ENCODE measurements around the gene LGI4. TPM values are rescaled to one million over a fixed set of nuclear protein-coding genes. Genes with fewer than 3 reads are reported as not detected.

Gene LGI4
- total RNA-seq, 1 donor from 2014 or later, result 1.4 TPM

- DNase-seq (ENCODE audit: low read depth), result peak; percentile 96
Observed at GRCh38 chr19:35124098-35125060, 10.5 kb downstream of the LGI4 start.

DNA sequence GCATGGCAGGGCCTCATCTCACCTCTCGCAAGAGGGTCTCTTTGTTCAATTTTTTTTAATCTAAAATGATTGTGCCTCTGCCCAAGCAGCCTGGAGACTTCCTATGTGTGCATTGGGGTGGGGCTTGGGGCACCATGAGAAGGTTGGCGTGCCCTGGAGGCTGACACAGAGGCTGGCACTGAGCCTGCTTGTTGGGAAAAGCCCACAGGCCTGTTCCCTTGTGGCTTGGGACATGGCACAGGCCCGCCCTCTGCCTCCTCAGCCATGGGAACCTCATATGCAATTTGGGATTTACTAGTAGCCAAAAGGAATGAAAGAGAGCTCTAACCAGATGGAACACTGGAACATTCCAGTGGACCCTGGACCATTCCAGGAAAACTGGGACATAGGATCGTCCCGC is 11.3 kb downstream of the LGI4 start:
- DNase-seq (ENCODE audit: low read depth), result peak; percentile 94

DNA sequence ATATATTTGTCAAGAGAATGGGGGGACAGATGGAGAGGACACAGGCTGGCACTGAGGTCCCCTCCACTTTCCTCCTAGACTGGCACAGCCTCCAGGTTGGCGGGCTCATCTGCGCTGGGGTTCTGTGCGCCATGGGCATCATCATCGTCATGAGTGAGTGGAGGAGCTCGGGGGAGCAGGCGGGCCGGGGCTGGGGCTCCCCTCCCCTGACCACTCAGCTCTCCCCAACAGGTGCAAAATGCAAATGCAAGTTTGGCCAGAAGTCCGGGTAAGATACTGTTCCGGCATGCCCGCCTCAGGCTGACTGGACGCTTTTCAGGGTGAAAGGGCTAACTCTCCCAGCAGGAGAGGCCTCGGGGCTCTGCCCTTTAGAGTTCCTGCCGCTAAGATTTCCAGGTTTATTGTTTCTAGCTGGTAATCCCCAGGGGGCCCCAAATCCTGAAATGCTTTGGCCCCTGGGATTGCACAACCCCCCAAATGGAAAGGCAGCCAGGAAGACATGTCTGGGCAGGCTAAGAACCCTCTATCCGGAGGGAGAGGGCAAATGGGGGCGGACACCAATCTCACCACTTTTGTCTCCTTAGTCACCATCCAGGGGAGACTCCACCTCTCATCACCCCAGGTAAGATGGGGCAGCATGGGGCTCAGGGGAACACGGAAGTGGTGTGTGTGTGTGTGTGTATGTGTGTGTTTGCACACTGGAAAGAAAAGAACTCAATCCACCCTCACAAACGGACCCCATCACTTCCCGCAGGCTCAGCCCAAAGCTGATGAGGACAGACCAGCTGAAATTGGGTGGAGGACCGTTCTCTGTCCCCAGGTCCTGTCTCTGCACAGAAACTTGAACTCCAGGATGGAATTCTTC is 11.9 kb downstream of the LGI4 start:
- DNase-seq (ENCODE audit: low read depth), result no peak

DNA sequence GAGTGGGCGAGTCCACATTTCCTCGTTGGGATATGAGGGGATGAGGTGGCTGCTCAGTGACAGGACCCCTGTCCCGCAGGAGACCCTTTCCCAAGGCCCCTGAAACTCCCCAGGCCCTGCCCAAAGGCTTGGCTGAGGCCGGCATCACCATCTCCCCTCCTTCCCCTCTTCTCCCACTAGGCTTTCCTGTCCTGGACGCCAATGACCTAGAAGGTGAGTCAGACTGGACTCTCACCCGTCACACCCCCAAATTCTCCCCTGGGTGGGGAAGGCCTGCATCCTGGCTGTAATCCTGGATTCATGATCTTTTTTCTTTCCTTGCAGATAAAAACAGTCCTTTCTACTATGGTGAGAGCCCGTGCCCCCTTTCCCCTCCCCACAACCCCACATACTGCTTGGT is 14.0 kb downstream of the LGI4 start:
- DNase-seq (ENCODE audit: low read depth), result no peak

DNA sequence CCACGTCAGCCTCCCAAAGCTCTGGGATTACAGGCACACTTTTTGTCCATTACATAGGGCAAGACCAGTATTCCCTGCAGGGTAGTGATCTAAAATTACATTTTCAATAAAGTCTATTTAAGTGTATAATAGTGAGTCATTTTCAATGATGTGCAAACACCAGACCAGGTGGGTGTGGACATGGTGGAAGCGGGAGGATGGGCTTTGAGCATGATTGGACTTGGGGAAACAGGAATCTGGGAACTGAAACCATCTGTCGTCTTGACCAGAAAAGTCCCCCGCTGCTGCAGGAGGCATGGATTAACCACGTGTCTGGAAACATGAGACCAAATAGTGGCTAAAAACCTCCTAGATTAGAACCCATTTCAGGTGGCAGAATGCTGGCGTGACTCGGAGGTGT is 14.4 kb downstream of the LGI4 start:
- peak; percentile 97 for DNase-seq (ENCODE audit: low read depth)

DNA sequence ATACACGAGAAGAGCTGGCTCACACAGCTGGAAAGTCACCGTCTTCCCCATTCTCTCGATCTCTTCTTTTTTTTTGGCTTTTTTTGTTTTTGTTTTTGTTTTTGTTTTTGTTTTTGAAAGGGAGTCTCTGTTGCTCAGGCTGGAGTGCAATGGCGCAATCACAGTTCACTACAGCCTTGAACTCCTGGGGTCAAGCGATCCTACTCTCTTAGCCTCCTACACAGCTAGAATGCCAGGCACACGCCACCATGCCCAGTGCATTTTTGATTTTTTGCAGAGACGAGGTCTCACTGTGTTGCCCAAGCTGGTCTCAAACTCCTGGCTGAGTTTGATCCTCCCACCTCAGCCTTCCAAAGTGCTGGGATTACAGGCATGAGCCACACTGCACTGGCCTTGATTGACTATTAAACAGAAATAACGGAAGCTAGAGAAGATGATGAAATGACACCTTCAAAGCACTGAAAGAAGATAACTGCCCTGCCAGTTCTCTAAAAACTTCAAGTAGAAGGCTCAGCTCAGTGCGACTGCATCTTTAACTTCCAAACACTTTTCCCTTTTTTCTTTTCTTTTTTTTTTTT is 15.2 kb downstream of the LGI4 start:
- no peak for DNase-seq (ENCODE audit: low read depth)

GRCh38 chr19:35119091-35119490 is 15.8 kb downstream of the LGI4 start:
- DNase-seq (ENCODE audit: low read depth), result no peak

- DNase-seq (ENCODE audit: low read depth), result no peak
Observed at GRCh38 chr19:35118268-35119020, 16.4 kb downstream of the LGI4 start.

GRCh38 chr19:35117799-35118198 is 17.1 kb downstream of the LGI4 start:
- DNase-seq (ENCODE audit: low read depth), result no peak

DNA sequence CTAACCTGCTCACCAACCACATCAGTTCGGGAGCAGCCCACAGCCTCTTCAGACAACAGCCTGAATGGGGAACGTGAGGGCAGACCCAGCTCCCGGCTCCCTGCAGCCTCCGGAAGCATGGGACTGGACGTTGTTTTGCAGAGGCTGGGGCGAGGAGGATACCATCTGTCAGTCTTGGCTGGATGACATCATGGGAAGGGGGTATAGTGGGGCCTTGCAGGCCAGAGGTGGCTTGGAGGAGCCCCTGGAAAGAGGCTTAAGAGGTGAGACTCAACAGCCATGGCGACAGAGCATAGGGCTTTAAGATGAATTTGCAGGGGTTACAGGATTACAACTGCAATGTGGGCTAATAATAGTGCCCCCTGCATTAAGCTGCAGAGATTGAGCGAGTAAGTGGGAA is 17.7 kb downstream of the LGI4 start:
- no peak for DNase-seq (ENCODE audit: low read depth)

- DNase-seq (ENCODE audit: low read depth), result no peak
Observed at GRCh38 chr19:35116072-35116801, 18.6 kb downstream of the LGI4 start.

GRCh38 chr19:35115177-35115951 is 19.5 kb downstream of the LGI4 start, which contains the start of gene FXYD3:
Gene FXYD3, plus strand, starts transcription at chr19:35115823. Its CDS starts 3,554 bp downstream, at chr19:35119377.
- no peak for DNase-seq (ENCODE audit: low read depth)

DNA sequence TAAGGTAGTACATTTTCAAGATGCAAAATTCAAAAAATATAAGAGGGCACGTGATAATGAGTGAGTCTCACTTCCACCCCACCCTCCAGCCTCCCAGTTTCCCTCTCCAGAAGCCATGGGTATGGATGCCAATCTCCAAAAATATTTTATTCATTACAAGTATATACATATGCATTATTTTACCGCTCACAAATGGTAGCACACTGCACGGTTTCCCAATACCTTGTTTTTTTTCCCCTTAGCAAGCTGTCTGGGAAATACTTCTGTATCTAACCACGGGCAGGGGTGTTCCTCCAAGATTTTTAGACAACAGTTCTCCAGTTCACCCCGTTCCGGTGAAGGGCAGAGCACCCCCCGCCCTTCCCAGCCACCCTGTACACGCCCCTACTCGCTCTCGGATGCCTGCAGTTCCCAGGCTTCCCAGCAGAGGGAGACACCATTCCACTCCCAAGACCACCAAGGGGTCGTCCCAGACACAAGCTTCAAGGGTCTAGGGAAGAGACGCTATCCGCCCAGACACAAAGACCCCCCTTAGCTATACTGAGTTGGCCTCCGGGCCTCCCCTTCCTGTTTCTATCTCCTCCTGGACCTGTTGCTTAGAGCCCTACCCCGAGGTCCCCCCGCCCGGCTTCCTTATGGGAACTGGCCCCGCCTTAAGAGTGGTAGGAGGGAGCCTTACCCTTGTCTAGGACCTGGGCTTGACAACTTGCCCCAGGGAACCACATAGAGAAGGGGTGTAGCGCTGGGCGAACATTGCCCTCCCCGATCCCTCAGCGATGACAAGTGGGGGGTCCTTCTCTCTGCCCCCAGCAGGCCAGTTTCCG is 20.3 kb downstream of the LGI4 start:
- DNase-seq (ENCODE audit: low read depth), result peak; percentile 73

GRCh38 chr19:35112995-35113688 is 21.7 kb downstream of the LGI4 start:
- no peak for DNase-seq (ENCODE audit: low read depth)

DNA sequence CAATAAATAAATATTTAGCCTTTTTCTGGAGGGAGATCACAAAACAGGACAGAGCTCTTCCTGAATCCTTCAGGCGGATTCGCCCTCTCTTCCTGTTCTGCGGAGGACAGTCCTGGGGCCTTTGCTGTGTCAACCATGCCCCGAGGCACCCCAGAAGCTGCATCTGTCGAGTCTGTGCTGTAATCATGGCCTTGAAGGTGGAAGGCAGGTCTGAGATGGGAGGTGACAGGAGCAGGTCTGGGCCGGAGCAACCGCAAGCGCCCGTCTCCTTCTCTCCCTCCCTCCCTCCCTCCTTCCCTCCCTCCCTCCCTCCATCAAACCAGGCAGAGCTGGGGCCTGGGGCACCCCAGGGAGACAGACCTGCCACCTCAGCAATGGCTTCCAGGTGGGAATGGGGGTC is 23.9 kb downstream of the LGI4 start:
- DNase-seq (ENCODE audit: low read depth), result no peak

DNA sequence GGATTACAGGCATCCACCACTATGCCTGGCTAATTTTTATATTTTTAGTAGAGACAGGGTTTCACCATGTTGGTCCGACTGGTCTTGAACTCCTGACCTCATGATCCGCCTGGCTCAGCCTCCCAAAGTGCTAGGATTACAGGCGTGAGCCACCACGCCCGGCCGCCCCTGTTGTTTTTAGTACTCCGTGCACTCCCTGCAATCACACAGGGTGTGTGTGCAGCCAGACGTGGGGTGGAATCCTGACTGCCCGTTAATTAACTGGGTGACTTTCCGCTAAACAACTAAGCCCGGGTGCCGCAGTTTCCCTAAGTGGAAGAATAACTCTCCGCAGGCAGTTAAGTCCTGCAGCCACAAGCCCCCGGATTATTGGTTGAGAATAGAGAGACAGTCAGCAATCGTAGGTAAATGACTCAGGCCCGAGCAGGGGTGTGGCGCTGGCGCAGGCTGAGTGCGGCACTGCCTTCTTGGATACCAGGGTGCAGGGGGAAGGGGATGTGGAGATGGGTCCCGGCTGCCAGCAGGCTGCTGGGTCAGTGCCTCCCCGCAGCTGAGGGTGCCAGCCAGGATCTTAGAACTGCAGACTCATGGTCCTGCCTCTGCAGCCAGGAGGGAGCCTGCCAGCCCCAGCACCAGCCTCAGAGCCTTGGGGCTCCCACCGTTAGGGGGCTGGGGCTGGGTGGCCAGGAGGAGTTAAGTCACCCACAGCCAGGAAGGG is 25.3 kb downstream of the LGI4 start:
- DNase-seq (ENCODE audit: low read depth), result no peak

- DNase-seq (ENCODE audit: low read depth), result no peak
Observed at GRCh38 chr19:35108730-35109129, 26.1 kb downstream of the LGI4 start.

Measured in myocyte (in vitro differentiated cells).